Activated CD8-positive, alpha-beta memory T cell treated with anti-CD3 and anti-CD28 coated beads, Interleukin-2, amount 50 U/mL, for 24 hours (primary cell): ENCODE data around the gene CDK17.
"Not testable (repeated sequence)": the region's sequence is repeated elsewhere in the genome, so short reads cannot be mapped to it uniquely, and the experiment has no call there.

Experiments
- DNase-seq: peaks from one replicate; pipeline ENCODE4 v3.0.0-alpha.2; 2020; ENCODE audit errors: extremely low read depth

Gene CDK17

GRCh38 chr12:96317801-96318200 is 82.4 kb downstream of the CDK17 start:
- DNase-seq, result not testable (repeated sequence)

- not testable (repeated sequence) for DNase-seq
These were observed 84.3 kb downstream of the CDK17 start for GRCh38 chr12:96315741-96316481.

GRCh38 chr12:96314723-96315122 is 85.5 kb downstream of the CDK17 start:
- DNase-seq, result no peak

GRCh38 chr12:96313606-96314005 is 86.6 kb downstream of the CDK17 start:
- no peak for DNase-seq

GRCh38 chr12:96311191-96311590 is 89.0 kb downstream of the CDK17 start:
- DNase-seq, result no peak

- no peak for DNase-seq
These were observed 90.2 kb downstream of the CDK17 start for GRCh38 chr12:96310067-96310466.

GRCh38 chr12:96308881-96309280 is 91.4 kb downstream of the CDK17 start:
- no peak for DNase-seq

- DNase-seq, result no peak
These were observed 94.6 kb downstream of the CDK17 start for GRCh38 chr12:96305665-96306064.

- DNase-seq, result no peak
These were observed 96.6 kb downstream of the CDK17 start for GRCh38 chr12:96303653-96304052.

- DNase-seq, result no peak
These were observed 97.4 kb downstream of the CDK17 start for GRCh38 chr12:96302687-96303310.

- DNase-seq, result no peak
These were observed 98.5 kb downstream of the CDK17 start for GRCh38 chr12:96301732-96302131.

- DNase-seq, result no peak
These were observed 100.2 kb downstream of the CDK17 start for GRCh38 chr12:96300064-96300463.

GRCh38 chr12:96297504-96297903 is 102.7 kb downstream of the CDK17 start:
- no peak for DNase-seq

GRCh38 chr12:96295532-96296160 is 104.6 kb downstream of the CDK17 start:
- DNase-seq, result no peak

- DNase-seq, result no peak
These were observed 105.4 kb downstream of the CDK17 start for GRCh38 chr12:96294831-96295230.

GRCh38 chr12:96293093-96293492 is 107.1 kb downstream of the CDK17 start:
- DNase-seq, result no peak

GRCh38 chr12:96289067-96289466 is 111.2 kb downstream of the CDK17 start:
- DNase-seq, result no peak

- DNase-seq, result no peak
These were observed 115.1 kb downstream of the CDK17 start for GRCh38 chr12:96285158-96285557.

GRCh38 chr12:96274331-96274730 is 125.9 kb downstream of the CDK17 start:
- no peak for DNase-seq

GRCh38 chr12:96271469-96272199 is 128.6 kb downstream of the CDK17 start:
- no peak for DNase-seq

GRCh38 chr12:96266238-96266637 is 134.0 kb downstream of the CDK17 start:
- no peak for DNase-seq

- no peak for DNase-seq
These were observed 134.4 kb downstream of the CDK17 start for GRCh38 chr12:96265836-96266235.
